WTC11 (cell line): ENCODE data around the gene RBBP6. TPM values are rescaled to one million over a fixed set of nuclear protein-coding genes. Genes with fewer than 3 reads are reported as not detected.

Source experiments
- ARID4B ChIP-seq: sonication (generic); formaldehyde crosslinking; IDR thresholded peaks from 2 replicates; pipeline ENCODE4 v1.8.0; 2023; ENCODE audit warnings: missing genetic modification reagents, mild to moderate bottlenecking, borderline replicate concordance
- ATF6 ChIP-seq: sonication (generic); formaldehyde crosslinking; IDR thresholded peaks from 2 replicates; pipeline ENCODE4 v1.8.1; 2023; ENCODE audit warnings: mild to moderate bottlenecking, missing genetic modification reagents
- E2F5 ChIP-seq: sonication (generic); formaldehyde crosslinking; IDR thresholded peaks from 2 replicates; pipeline ENCODE4 v1.8.1; 2022; ENCODE audit warnings: mild to moderate bottlenecking, moderate library complexity, missing genetic modification reagents
- ESRRA ChIP-seq: sonication (generic); formaldehyde crosslinking; IDR thresholded peaks from 2 replicates; pipeline ENCODE4 v1.8.1; 2022; ENCODE audit warnings: mild to moderate bottlenecking, missing genetic modification reagents, borderline replicate concordance
- FOXJ3 ChIP-seq: sonication (generic); formaldehyde crosslinking; IDR thresholded peaks from 2 replicates; pipeline ENCODE4 v1.9.0; 2021; ENCODE audit warnings: missing genetic modification reagents, mild to moderate bottlenecking, borderline replicate concordance
- GABPB1 ChIP-seq: sonication (generic); formaldehyde crosslinking; IDR thresholded peaks from 2 replicates; pipeline ENCODE4 v1.8.1; 2023; ENCODE audit warnings: mild to moderate bottlenecking, missing genetic modification reagents
- GRHL2 ChIP-seq: fragments of 250-450 bp; sonication (Bioruptor Pico); IDR thresholded peaks from 2 replicates; pipeline ENCODE4 v1.8.0; 2022; ENCODE audit warnings: mild to moderate bottlenecking, moderate library complexity; ENCODE audit not compliant: insufficient replicate concordance, severe bottlenecking
- HMGXB4 ChIP-seq: sonication (generic); formaldehyde crosslinking; IDR thresholded peaks from 2 replicates; pipeline ENCODE4 v1.8.1; 2023; ENCODE audit warnings: mild to moderate bottlenecking, moderate library complexity, missing genetic modification reagents
- KAT7 ChIP-seq: sonication (generic); formaldehyde crosslinking; IDR thresholded peaks from 2 replicates; pipeline ENCODE4 v1.8.1; 2023; ENCODE audit warnings: missing genetic modification reagents, mild to moderate bottlenecking, borderline replicate concordance
- MAX ChIP-seq: sonication (generic); formaldehyde crosslinking; IDR thresholded peaks from 2 replicates; pipeline ENCODE4 v1.8.0; 2022; ENCODE audit warnings: mild to moderate bottlenecking, missing genetic modification reagents
- NR1H2 ChIP-seq: sonication (generic); formaldehyde crosslinking; IDR thresholded peaks from 2 replicates; pipeline ENCODE4 v1.9.0; 2021; ENCODE audit warnings: mild to moderate bottlenecking, moderate library complexity, missing genetic modification reagents
- NR2C2 ChIP-seq: sonication (generic); formaldehyde crosslinking; IDR thresholded peaks from 2 replicates; pipeline ENCODE4 v1.8.0; 2022; ENCODE audit warnings: mild to moderate bottlenecking, missing genetic modification reagents
- SMAD3 ChIP-seq: sonication (generic); formaldehyde crosslinking; IDR thresholded peaks from 2 replicates; pipeline ENCODE4 v1.8.0; 2022; ENCODE audit warnings: missing genetic modification reagents, mild to moderate bottlenecking, borderline replicate concordance
- USF2 ChIP-seq: sonication (generic); formaldehyde crosslinking; IDR thresholded peaks from 2 replicates; pipeline ENCODE4 v1.8.1; 2023; ENCODE audit warnings: mild to moderate bottlenecking, missing genetic modification reagents, moderate library complexity
- ZNF317 ChIP-seq: sonication (generic); formaldehyde crosslinking; IDR thresholded peaks from 2 replicates; pipeline ENCODE4 v1.8.1; 2023; ENCODE audit warnings: low read depth, mild to moderate bottlenecking, moderate library complexity, missing genetic modification reagents, borderline replicate concordance
- total RNA-seq: library from RNA; stranded (reverse); gene quantifications from 3 replicates; pipeline ENCODE4 v1.2.3, GENCODE V29; 2021
- TF ChIP-seq, protein P1 (sequence below): sonication (generic); formaldehyde crosslinking; IDR thresholded peaks from 2 replicates; pipeline ENCODE4 v1.8.0; 2022; ENCODE audit warnings: mild to moderate bottlenecking, missing genetic modification reagents
- TF ChIP-seq, protein P2 (sequence below): sonication (generic); formaldehyde crosslinking; IDR thresholded peaks from 2 replicates; pipeline ENCODE4 v1.8.1; 2023; ENCODE audit warnings: mild to moderate bottlenecking, missing genetic modification reagents
- TF ChIP-seq, protein P3 (sequence below): sonication (generic); formaldehyde crosslinking; IDR thresholded peaks from 2 replicates; pipeline ENCODE4 v1.8.1; 2023; ENCODE audit warnings: mild to moderate bottlenecking, missing genetic modification reagents, borderline replicate concordance

Gene RBBP6
- total RNA-seq, 1 experiment from 2014 or later = 62.4 TPM

DNA sequence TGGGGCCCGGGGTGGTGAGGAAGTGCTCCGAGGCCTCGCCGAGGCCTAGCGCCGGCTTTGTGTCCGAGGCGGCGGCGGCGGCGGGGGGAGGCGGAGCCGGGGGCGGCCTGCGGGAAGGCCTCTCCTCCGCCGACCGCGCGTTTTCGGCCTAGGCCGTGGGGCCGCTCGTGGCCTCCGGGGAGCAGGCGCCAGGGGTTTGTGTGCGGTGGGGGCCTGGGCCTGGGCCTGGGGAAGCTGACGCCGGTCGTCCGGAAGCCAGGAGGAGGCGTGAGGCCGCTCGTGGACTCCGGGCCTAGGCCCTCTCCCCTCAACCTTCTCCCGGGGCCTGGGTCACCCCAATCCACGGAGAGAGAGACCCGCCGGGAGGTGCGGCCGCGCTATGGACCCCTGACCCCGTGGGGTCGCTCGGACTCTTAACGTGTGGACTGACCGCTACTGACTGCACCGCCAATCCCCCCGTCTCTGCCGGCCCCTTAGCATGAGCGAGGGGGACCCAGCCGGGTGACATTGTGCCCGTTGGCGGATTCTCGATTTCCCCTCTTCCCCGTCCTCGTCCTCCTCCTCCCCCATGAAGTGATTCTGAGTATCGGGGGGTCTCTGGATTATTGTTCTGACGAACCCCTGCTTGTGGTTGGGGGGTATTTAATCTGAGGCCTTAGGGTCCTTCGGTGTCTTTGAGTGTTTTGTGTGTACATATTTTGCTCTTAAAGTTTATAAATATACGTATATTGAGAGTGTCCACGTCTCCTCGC lies 660 bp downstream of the RBBP6 start (continued):
- TF ChIP-seq, protein P1, sequence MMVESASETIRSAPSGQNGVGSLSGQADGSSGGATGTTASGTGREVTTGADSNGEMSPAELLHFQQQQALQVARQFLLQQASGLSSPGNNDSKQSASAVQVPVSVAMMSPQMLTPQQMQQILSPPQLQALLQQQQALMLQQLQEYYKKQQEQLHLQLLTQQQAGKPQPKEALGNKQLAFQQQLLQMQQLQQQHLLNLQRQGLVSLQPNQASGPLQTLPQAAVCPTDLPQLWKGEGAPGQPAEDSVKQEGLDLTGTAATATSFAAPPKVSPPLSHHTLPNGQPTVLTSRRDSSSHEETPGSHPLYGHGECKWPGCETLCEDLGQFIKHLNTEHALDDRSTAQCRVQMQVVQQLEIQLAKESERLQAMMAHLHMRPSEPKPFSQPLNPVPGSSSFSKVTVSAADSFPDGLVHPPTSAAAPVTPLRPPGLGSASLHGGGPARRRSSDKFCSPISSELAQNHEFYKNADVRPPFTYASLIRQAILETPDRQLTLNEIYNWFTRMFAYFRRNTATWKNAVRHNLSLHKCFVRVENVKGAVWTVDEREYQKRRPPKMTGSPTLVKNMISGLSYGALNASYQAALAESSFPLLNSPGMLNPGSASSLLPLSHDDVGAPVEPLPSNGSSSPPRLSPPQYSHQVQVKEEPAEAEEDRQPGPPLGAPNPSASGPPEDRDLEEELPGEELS (CRISPR knock-in tag) = no peak
- TF ChIP-seq, protein P2, sequence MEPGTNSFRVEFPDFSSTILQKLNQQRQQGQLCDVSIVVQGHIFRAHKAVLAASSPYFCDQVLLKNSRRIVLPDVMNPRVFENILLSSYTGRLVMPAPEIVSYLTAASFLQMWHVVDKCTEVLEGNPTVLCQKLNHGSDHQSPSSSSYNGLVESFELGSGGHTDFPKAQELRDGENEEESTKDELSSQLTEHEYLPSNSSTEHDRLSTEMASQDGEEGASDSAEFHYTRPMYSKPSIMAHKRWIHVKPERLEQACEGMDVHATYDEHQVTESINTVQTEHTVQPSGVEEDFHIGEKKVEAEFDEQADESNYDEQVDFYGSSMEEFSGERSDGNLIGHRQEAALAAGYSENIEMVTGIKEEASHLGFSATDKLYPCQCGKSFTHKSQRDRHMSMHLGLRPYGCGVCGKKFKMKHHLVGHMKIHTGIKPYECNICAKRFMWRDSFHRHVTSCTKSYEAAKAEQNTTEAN (CRISPR knock-in tag) = no peak
- peak; percentile 67; the same call in 1 of the 2 replicates for TF ChIP-seq HMGXB4 (CRISPR knock-in tag)
- TF ChIP-seq ESRRA (CRISPR knock-in tag) = peak; percentile 32; the same call in 1 of the 2 replicates
- TF ChIP-seq ZNF317 (CRISPR knock-in tag) = no peak
- TF ChIP-seq NR2C2 = no peak
- TF ChIP-seq GRHL2 (CRISPR knock-in tag) = no peak
- no peak for TF ChIP-seq ATF6 (CRISPR knock-in tag)
- TF ChIP-seq KAT7 (CRISPR knock-in tag) = 0 out of 2 replicates have a peak, but pooled peaks have one; percentile 7
- no peak for TF ChIP-seq FOXJ3 (CRISPR knock-in tag)
- 0 out of 2 replicates have a peak, but pooled peaks have one; percentile 16 for TF ChIP-seq E2F5 (CRISPR knock-in tag)
- TF ChIP-seq GABPB1 (CRISPR knock-in tag) = 0 out of 2 replicates have a peak, but pooled peaks have one; percentile 13
- no peak; the same call in 1 of the 2 replicates for TF ChIP-seq ARID4B (CRISPR knock-in tag)
- TF ChIP-seq SMAD3 = no peak
- TF ChIP-seq, protein P3, sequence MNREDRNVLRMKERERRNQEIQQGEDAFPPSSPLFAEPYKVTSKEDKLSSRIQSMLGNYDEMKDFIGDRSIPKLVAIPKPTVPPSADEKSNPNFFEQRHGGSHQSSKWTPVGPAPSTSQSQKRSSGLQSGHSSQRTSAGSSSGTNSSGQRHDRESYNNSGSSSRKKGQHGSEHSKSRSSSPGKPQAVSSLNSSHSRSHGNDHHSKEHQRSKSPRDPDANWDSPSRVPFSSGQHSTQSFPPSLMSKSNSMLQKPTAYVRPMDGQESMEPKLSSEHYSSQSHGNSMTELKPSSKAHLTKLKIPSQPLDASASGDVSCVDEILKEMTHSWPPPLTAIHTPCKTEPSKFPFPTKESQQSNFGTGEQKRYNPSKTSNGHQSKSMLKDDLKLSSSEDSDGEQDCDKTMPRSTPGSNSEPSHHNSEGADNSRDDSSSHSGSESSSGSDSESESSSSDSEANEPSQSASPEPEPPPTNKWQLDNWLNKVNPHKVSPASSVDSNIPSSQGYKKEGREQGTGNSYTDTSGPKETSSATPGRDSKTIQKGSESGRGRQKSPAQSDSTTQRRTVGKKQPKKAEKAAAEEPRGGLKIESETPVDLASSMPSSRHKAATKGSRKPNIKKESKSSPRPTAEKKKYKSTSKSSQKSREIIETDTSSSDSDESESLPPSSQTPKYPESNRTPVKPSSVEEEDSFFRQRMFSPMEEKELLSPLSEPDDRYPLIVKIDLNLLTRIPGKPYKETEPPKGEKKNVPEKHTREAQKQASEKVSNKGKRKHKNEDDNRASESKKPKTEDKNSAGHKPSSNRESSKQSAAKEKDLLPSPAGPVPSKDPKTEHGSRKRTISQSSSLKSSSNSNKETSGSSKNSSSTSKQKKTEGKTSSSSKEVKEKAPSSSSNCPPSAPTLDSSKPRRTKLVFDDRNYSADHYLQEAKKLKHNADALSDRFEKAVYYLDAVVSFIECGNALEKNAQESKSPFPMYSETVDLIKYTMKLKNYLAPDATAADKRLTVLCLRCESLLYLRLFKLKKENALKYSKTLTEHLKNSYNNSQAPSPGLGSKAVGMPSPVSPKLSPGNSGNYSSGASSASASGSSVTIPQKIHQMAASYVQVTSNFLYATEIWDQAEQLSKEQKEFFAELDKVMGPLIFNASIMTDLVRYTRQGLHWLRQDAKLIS (CRISPR knock-in tag) = no peak
- no peak for TF ChIP-seq NR1H2 (CRISPR knock-in tag)
- TF ChIP-seq USF2 (CRISPR knock-in tag) = no peak
- TF ChIP-seq MAX (CRISPR knock-in tag) = no peak
